K562 (cell line): ENCODE measurements around the gene EPHA4. TPM values are rescaled to one million over a fixed set of nuclear protein-coding genes. Genes with fewer than 3 reads are reported as not detected.

Experiments used
- ATAC-seq: fragments of 200-7000 bp; cut with Tn5 transposase; 3 replicates; pipeline ENCODE4 v1.9.1; 2020; ENCODE audit warnings: moderate library complexity
- BruUV-seq: library from RNA; stranded (reverse); fragments of 400-500 nt; replicated peaks from 2 replicates; lab custom pipeline; 2021; lab: Mats Ljungman, UMichigan
- CTCF ChIA-PET: fragments of 300-600 bp; formaldehyde crosslinking; extraction: SDS; loops from one replicate; lab custom pipeline; 2021; ENCODE audit warnings: low intra/inter-chr PET ratio; lab: Yijun Ruan, JAX
- POLR2A ChIA-PET: fragments of 300-600, 350-650 bp; sonication (Branson Sonifier 250); formaldehyde crosslinking; extraction: SDS; loops from one replicate; lab custom pipeline; 2021; ENCODE audit warnings: antibody characterized with exemption, inconsistent platforms; lab: Yijun Ruan, JAX
- DNase-seq, 4 experiments: peaks; one replicate each; pipeline versions ENCODE4 v3.0.0 to v3.0.0-alpha.2; 2011 to 2018; ENCODE audit warnings: low spot score in 3 of 4, mixed read lengths in 3 of 4; ENCODE audit errors: extremely low read depth in 1 of 4
- FAIRE-seq: peaks from 2 replicates; lab custom pipeline; 2011; peaks lifted over from hg19 to GRCh38; lab: Jason Lieb, UNC
- H2AFZ ChIP-seq: 2 replicates; pipeline ENCODE4 v1.6.0; 2011; ENCODE audit warnings: low read depth, low read length, control low read depth, inconsistent platforms
- H3K27ac ChIP-seq: fragments of 200-600 bp; 3 replicates; pipeline ENCODE4 v1.8.0; 2011; ENCODE audit warnings: low read depth, mild to moderate bottlenecking, control low read depth, inconsistent platforms, low read length, moderate library complexity, mixed read lengths; ENCODE audit errors: extremely low read depth
- H3K27me3 ChIP-seq, 2 experiments: fragments of 300-600 bp in 1 of 2; 2 replicates in 1 of 2; 3 replicates in 1 of 2; pipeline versions ENCODE4 v1.6.0 to v1.8.0; 2011; ENCODE audit warnings: inconsistent platforms in 2 of 2, low read length in 2 of 2, mild to moderate bottlenecking in 1 of 2, mixed read lengths in 1 of 2, moderate library complexity in 1 of 2; ENCODE audit not compliant: control insufficient read depth in 2 of 2, insufficient read depth in 2 of 2
- H3K36me3 ChIP-seq: fragments of 300-600 bp; 3 replicates; pipeline ENCODE4 v1.8.0; 2011; ENCODE audit warnings: mild to moderate bottlenecking, low read length, inconsistent platforms; ENCODE audit not compliant: control insufficient read depth, insufficient read depth
- H3K4me1 ChIP-seq, 2 experiments: fragments of 200-600 bp in 1 of 2; replicated peaks in 1 of 2; 2 replicates in 1 of 2; 3 replicates in 1 of 2; pipeline versions ENCODE4 v1.5.1 to v1.8.0; 2011; ENCODE audit warnings: inconsistent platforms in 2 of 2, low read length in 2 of 2, mild to moderate bottlenecking in 1 of 2, mixed read lengths in 1 of 2, moderate library complexity in 1 of 2; ENCODE audit not compliant: control insufficient read depth in 2 of 2, insufficient read depth in 2 of 2
- H3K4me2 ChIP-seq: 2 replicates; pipeline ENCODE4 v1.6.1; 2011; ENCODE audit warnings: low read length, control low read depth, inconsistent platforms, mixed read lengths; ENCODE audit not compliant: insufficient read depth
- H3K4me3 ChIP-seq: fragments of 200-600 bp; sonication (generic), shearing (Covaris generic); 2 replicates; pipeline ENCODE4 v1.5.1; 2016; ENCODE audit warnings: control low read depth, inconsistent platforms
- H3K79me2 ChIP-seq: fragments of 200-600 bp; 3 replicates; pipeline ENCODE4 v1.8.0; 2011; ENCODE audit warnings: low read length, inconsistent platforms; ENCODE audit not compliant: control insufficient read depth, insufficient read depth
- H3K9ac ChIP-seq, 2 experiments: 2 replicates each; pipeline versions ENCODE4 v1.6.0 to v1.6.1; 2011; ENCODE audit warnings: low read depth in 2 of 2, low read length in 2 of 2, control low read depth in 1 of 2, inconsistent platforms in 1 of 2, mild to moderate bottlenecking in 1 of 2, mixed read lengths in 1 of 2; ENCODE audit not compliant: insufficient read depth in 1 of 2
- H3K9me1 ChIP-seq: one replicate; pipeline ENCODE4 v1.6.0; 2011; ENCODE audit warnings: inconsistent platforms, mild to moderate bottlenecking, low read length, moderate library complexity; ENCODE audit not compliant: control insufficient read depth, insufficient read depth
- H3K9me3 ChIP-seq: replicated peaks from 2 replicates; pipeline ENCODE4 v1.5.1; 2011; ENCODE audit warnings: low read depth, low read length, inconsistent platforms; ENCODE audit not compliant: control insufficient read depth, insufficient read depth
- H4K20me1 ChIP-seq: replicated peaks from 2 replicates; pipeline ENCODE4 v1.6.1; 2011; ENCODE audit warnings: low read length, inconsistent platforms, mixed read lengths; ENCODE audit not compliant: control insufficient read depth, insufficient read depth
- CEBPZ ChIP-seq: fragments of 150-350 bp; IDR thresholded peaks from 2 replicates; pipeline ENCODE4 v1.6.1; 2014; ENCODE audit warnings: low read depth, mild to moderate bottlenecking, low read length, borderline replicate concordance
- E2F6 ChIP-seq, 2 experiments: IDR thresholded peaks; 2 replicates each; pipeline ENCODE4 v1.6.1; 2011; ENCODE audit warnings: borderline replicate concordance in 1 of 2, control low read depth in 1 of 2, low read depth in 1 of 2, low read length in 1 of 2, mild to moderate bottlenecking in 1 of 2, mixed read lengths in 1 of 2, moderate library complexity in 1 of 2; ENCODE audit not compliant: insufficient read depth in 1 of 2, insufficient read length in 1 of 2, poor library complexity in 1 of 2, severe bottlenecking in 1 of 2; ENCODE audit errors: extremely low read depth in 1 of 2
- HMG20A ChIP-seq: fragments of 450-650 bp; formaldehyde crosslinking; conservative IDR thresholded peaks from 2 replicates; pipeline ENCODE4 v1.4.0; 2020; ENCODE audit warnings: mild to moderate bottlenecking, mixed read lengths
- HMG20B ChIP-seq: fragments of 250-450 bp; sonication (Bioruptor Pico); IDR thresholded peaks from 2 replicates; pipeline ENCODE4 v1.5.0; 2021; ENCODE audit warnings: mild to moderate bottlenecking
- JUND ChIP-seq, 2 experiments: IDR thresholded peaks; 2 replicates in 1 of 2; 3 replicates in 1 of 2; pipeline ENCODE4 v1.6.1; 2011; ENCODE audit warnings: borderline replicate concordance in 2 of 2, low read depth in 2 of 2, low read length in 2 of 2, improper control_type of control experiment in 1 of 2, missing biosample characterization in 1 of 2, missing genetic modification characterization in 1 of 2, missing genetic modification reagents in 1 of 2
- MYBL2 ChIP-seq, 2 experiments: fragments of 450-650 bp in 1 of 2; sonication (generic) in 1 of 2; formaldehyde crosslinking in 1 of 2; IDR thresholded peaks; 2 replicates each; pipeline versions ENCODE4 v1.6.1 to v1.8.1; 2017 to 2022; ENCODE audit warnings: borderline replicate concordance in 1 of 2, inconsistent platforms in 1 of 2, low read depth in 1 of 2, mild to moderate bottlenecking in 1 of 2, missing genetic modification reagents in 1 of 2, moderate library complexity in 1 of 2
- RFX1 ChIP-seq: fragments of 450-650 bp; IDR thresholded peaks from 2 replicates; pipeline ENCODE4 v1.6.1; 2016; ENCODE audit warnings: mild to moderate bottlenecking, moderate library complexity
- STAT5B ChIP-seq: fragments of 250-450 bp; sonication (Bioruptor Pico); IDR thresholded peaks from 2 replicates; pipeline ENCODE4 v1.8.0; 2021; ENCODE audit warnings: mild to moderate bottlenecking, inconsistent platforms
- ZSCAN32 ChIP-seq: fragments of 450-650 bp; formaldehyde crosslinking; IDR thresholded peaks from 2 replicates; pipeline ENCODE4 v1.4.0; 2020; ENCODE audit warnings: mild to moderate bottlenecking, moderate library complexity
- ZZZ3 ChIP-seq: fragments of 450-650 bp; IDR thresholded peaks from 2 replicates; pipeline ENCODE4 v1.6.1; 2016; ENCODE audit warnings: antibody characterized with exemption, mild to moderate bottlenecking, moderate library complexity
- WGBS: fragments of 100-300 bp; shearing (Covaris generic); methylation state at CpG from one replicate; pipeline ENCODE4 v1.1.6; 2016; ENCODE audit warnings: low coverage, mixed read lengths; ENCODE audit not compliant: insufficient coverage; ENCODE audit errors: missing lambda C conversion rate; 5-methylcytosine and 5-hydroxymethylcytosine counted together
- in situ Hi-C: fragments of 300-500 bp; cut with MboI; formaldehyde crosslinking; loops from 4 replicates; pipeline ENCODE4 v1.15.0; 2018; ENCODE audit warnings: inconsistent platforms, mixed read lengths
- intact Hi-C: fragments of 100-400 bp; cut with micrococcal nuclease; formaldehyde crosslinking; loops from 2 replicates; pipeline ENCODE4 v1.14.2; 2022
- polyA plus RNA-seq, 8 experiments: library from polyadenylated mRNA; depleted of rRNA in 4 of 8; stranded (reverse) in 5 of 8; unstranded in 3 of 8; fragments of >200 nt; fragmentation: Nextera tagmentation in 2 of 8; fragmentation: Illumina TruSeq in 1 of 8; extraction: Ambion mirVana in 2 of 8; extraction: Trizol in 1 of 8; gene quantifications; 2 replicates each; pipeline versions ENCODE4 v1.2.1 to v1.2.3, GENCODE V29; 2011 to 2014; ENCODE audit warnings: inconsistent platforms in 1 of 8, missing spikeins in 1 of 8
- total RNA-seq, 7 experiments: library from RNA; depleted of rRNA in 6 of 7; stranded (reverse); fragments of >200 nt in 6 of 7; fragmentation: Illumina TruSeq in 2 of 7; extraction: Trizol in 2 of 7; gene quantifications; 2 replicates each; pipeline versions ENCODE4 v1.2.1 to v1.2.3, GENCODE V29; 2011 to 2021; ENCODE audit warnings: low replicate concordance in 1 of 7
- TF ChIP-seq, protein P1 (sequence below), 2 experiments: fragments of 200-800 bp in 1 of 2; sonication (Bioruptor generic) in 1 of 2; sonication (generic) in 1 of 2; formaldehyde crosslinking in 1 of 2; IDR thresholded peaks in 1 of 2; conservative IDR thresholded peaks in 1 of 2; 2 replicates each; pipeline versions ENCODE4 v1.5.0 to v1.6.1; 2016 to 2020; ENCODE audit warnings: missing compliant biosample characterization in 1 of 2, missing genetic modification characterization in 1 of 2, missing genetic modification reagents in 1 of 2

Gene EPHA4
- total and polyA plus RNA-seq, 9 of the 15 experiments (the other 6 are each of a cell fraction or from before 2014, with no cell fraction given), result 0.07 to 0.09 (median 0.07) TPM; not detected in 6

GRCh38 chr2:221448844-221449390, 123.2 kb downstream of the EPHA4 start:
- POLR2A ChIA-PET, result no interaction called here
- H3K9me3 ChIP-seq, result no peaks in the 10 kb centered on the region
- no peak overlapping the region for H3K4me2 ChIP-seq
- H3K36me3 ChIP-seq, result no peaks in the 10 kb centered on the region
- no peaks in the 10 kb centered on the region for H4K20me1 ChIP-seq
- CTCF ChIA-PET, result no interaction called here
- H3K9me1 ChIP-seq, result no peaks in the 10 kb centered on the region
- in situ Hi-C loops (no loop called here), intact Hi-C loops (no loop called here)
- FAIRE-seq, result no peak
- H3K4me1 ChIP-seq, result no peaks in the 10 kb centered on the region
- no peaks in the 10 kb centered on the region for H3K27me3 ChIP-seq
- 0% methylated on average over 4 of the region's 4 CpGs for WGBS
- H3K27ac ChIP-seq, result no peak overlapping the region
- DNase-seq, result no peak
- ATAC-seq, result no peak
- no peak for TF ChIP-seq MYBL2 (IDR thresholded peaks at IDR 0.05; ENCODE audit: low read depth)
- TF ChIP-seq MYBL2 (CRISPR knock-in tag; IDR thresholded peaks at IDR 0.05; ENCODE audit: borderline replicate concordance), result no peak
- no peak for TF ChIP-seq HMG20A (CRISPR knock-in tag)
- TF ChIP-seq ZSCAN32 (CRISPR knock-in tag), result no peak
- no peak for TF ChIP-seq JUND (IDR thresholded peaks at IDR 0.05; ENCODE audit: borderline replicate concordance, low read depth, low read length)
- no peak for TF ChIP-seq JUND (tag; IDR thresholded peaks at IDR 0.05; ENCODE audit: borderline replicate concordance, low read depth, low read length)
- no peak for TF ChIP-seq E2F6 (IDR thresholded peaks at IDR 0.05; ENCODE audit: borderline replicate concordance in 1 of 2, extremely low read depth in 1 of 2, insufficient read depth in 1 of 2, insufficient read length in 1 of 2, low read depth in 1 of 2, low read length in 1 of 2, poor library complexity in 1 of 2, severe bottlenecking in 1 of 2)
- TF ChIP-seq HMG20B (CRISPR knock-in tag), result no peak
- no peak for TF ChIP-seq RFX1
- TF ChIP-seq STAT5B (CRISPR knock-in tag), result no peak
- no peak for TF ChIP-seq CEBPZ
- TF ChIP-seq ZZZ3, result no peak
- TF ChIP-seq, protein P1, sequence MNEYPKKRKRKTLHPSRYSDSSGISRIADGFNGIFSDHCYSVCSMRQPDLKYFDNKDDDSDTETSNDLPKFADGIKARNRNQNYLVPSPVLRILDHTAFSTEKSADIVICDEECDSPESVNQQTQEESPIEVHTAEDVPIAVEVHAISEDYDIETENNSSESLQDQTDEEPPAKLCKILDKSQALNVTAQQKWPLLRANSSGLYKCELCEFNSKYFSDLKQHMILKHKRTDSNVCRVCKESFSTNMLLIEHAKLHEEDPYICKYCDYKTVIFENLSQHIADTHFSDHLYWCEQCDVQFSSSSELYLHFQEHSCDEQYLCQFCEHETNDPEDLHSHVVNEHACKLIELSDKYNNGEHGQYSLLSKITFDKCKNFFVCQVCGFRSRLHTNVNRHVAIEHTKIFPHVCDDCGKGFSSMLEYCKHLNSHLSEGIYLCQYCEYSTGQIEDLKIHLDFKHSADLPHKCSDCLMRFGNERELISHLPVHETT (CRISPR knock-in tag; conservative IDR thresholded peaks at IDR 0.05 in 1 of 2, IDR thresholded peaks at IDR 0.05 in 1 of 2), result no peak
- H2AFZ ChIP-seq, result no peak overlapping the region
- H3K79me2 ChIP-seq, result no peaks in the 10 kb centered on the region
- no peak overlapping the region for H3K9ac ChIP-seq
- H3K4me3 ChIP-seq, result no peak overlapping the region
- no TSS peak for BruUV-seq
